H1 (cell line): ENCODE results near the gene ZDHHC8. TPM values are rescaled to one million over a fixed set of nuclear protein-coding genes. Genes with fewer than 3 reads are reported as not detected.

ENCODE experiments used
- CTCF ChIA-PET: fragments of 300-600 bp; sonication (Branson Sonifier 250); formaldehyde crosslinking; loops from one replicate; lab custom pipeline; 2021; ENCODE audit not compliant: partially characterized antibody; lab: Charles Lee
- POLR2A ChIA-PET: fragments of 300-600 bp; sonication (Branson Sonifier 250); formaldehyde crosslinking; loops from one replicate; lab custom pipeline; 2021; ENCODE audit warnings: inconsistent platforms; ENCODE audit not compliant: partially characterized antibody; lab: Charles Lee
- DNase-seq, 2 experiments: peaks; one replicate each; pipeline versions ENCODE4 v3.0.0 to v3.0.0-alpha.2; 2010 to 2022; ENCODE audit warnings: low spot score in 2 of 2, low read depth in 1 of 2, mixed read lengths in 1 of 2
- FAIRE-seq: peaks from 2 replicates; lab custom pipeline; 2011; peaks lifted over from hg19 to GRCh38; lab: Jason Lieb, UNC
- H2AFZ ChIP-seq: 2 replicates; pipeline ENCODE4 v1.8.1; 2012; ENCODE audit warnings: low read length, inconsistent platforms
- H2AK5ac ChIP-seq: 2 replicates; pipeline ENCODE4 v1.6.1; 2013; ENCODE audit warnings: low read depth, low read length
- H2BK120ac ChIP-seq: replicated peaks from 2 replicates; pipeline ENCODE3; 2013; ENCODE audit warnings: low read depth, low read length, inconsistent platforms
- H2BK12ac ChIP-seq: 2 replicates; pipeline ENCODE4 v1.6.1; 2013; ENCODE audit warnings: low read depth, low read length
- H2BK15ac ChIP-seq: 2 replicates; pipeline ENCODE4 v1.6.1; 2013; ENCODE audit warnings: low read length
- H2BK20ac ChIP-seq: 2 replicates; pipeline ENCODE4 v1.6.1; 2013; ENCODE audit warnings: low read length
- H2BK5ac ChIP-seq: 2 replicates; pipeline ENCODE4 v1.6.1; 2013; ENCODE audit warnings: low read depth, low read length
- H3K14ac ChIP-seq: 2 replicates; pipeline ENCODE4 v1.6.1; 2013; ENCODE audit warnings: inconsistent platforms; ENCODE audit not compliant: insufficient read length
- H3K18ac ChIP-seq: 2 replicates; pipeline ENCODE4 v1.6.1; 2013; ENCODE audit warnings: low read length; ENCODE audit errors: extremely low read depth
- H3K23ac ChIP-seq: 2 replicates; pipeline ENCODE4 v1.6.1; 2013; ENCODE audit warnings: inconsistent platforms; ENCODE audit not compliant: insufficient read length
- H3K23me2 ChIP-seq: 2 replicates; pipeline ENCODE4 v1.6.1; 2013; ENCODE audit warnings: low read depth, low read length
- H3K27ac ChIP-seq: 2 replicates; pipeline ENCODE4 v1.6.1; 2011; ENCODE audit warnings: low read depth, low read length, inconsistent platforms
- H3K27me3 ChIP-seq, 4 experiments: replicated peaks in 1 of 4; 1 replicate in 1 of 4; 2 replicates in 3 of 4; pipeline versions ENCODE4 v1.6.1 to v1.8.1; 2011 to 2013; ENCODE audit warnings: low read length in 3 of 4, mild to moderate bottlenecking in 3 of 4, inconsistent platforms in 2 of 4, mixed read lengths in 2 of 4, moderate library complexity in 1 of 4; ENCODE audit not compliant: control insufficient read depth in 3 of 4, insufficient read depth in 3 of 4; ENCODE audit errors: extremely low read depth in 1 of 4
- H3K36me3 ChIP-seq, 4 experiments: 2 replicates each; pipeline versions ENCODE4 v1.6.1 to v1.8.1; 2011 to 2013; ENCODE audit warnings: mild to moderate bottlenecking in 4 of 4, low read length in 3 of 4, moderate library complexity in 2 of 4, control low read depth in 1 of 4, inconsistent platforms in 1 of 4; ENCODE audit not compliant: insufficient read depth in 4 of 4, control insufficient read depth in 2 of 4
- H3K4ac ChIP-seq: replicated peaks from 2 replicates; pipeline ENCODE3; 2013; ENCODE audit warnings: low read length, low read depth, mixed read lengths, inconsistent platforms; ENCODE audit not compliant: insufficient read length
- H3K4me1 ChIP-seq, 4 experiments: replicated peaks in 1 of 4; 1 replicate in 1 of 4; 2 replicates in 3 of 4; pipeline versions ENCODE4 v1.6.1 to v1.8.1; 2011 to 2013; ENCODE audit warnings: low read length in 3 of 4, inconsistent platforms in 2 of 4, mixed read lengths in 1 of 4; ENCODE audit not compliant: insufficient read depth in 4 of 4, control insufficient read depth in 3 of 4
- H3K4me2 ChIP-seq, 2 experiments: 2 replicates each; pipeline versions ENCODE4 v1.6.1 to v1.8.1; 2011 to 2013; ENCODE audit warnings: low read depth in 2 of 2, low read length in 2 of 2, control low read depth in 1 of 2, inconsistent platforms in 1 of 2, mild to moderate bottlenecking in 1 of 2; ENCODE audit not compliant: insufficient read depth in 1 of 2
- H3K4me3 ChIP-seq, 4 experiments: fragments of 200-600, 300-600 bp in 1 of 4; sonication (generic), shearing (Covaris generic), sonication (Bioruptor Twin) in 1 of 4; 2 replicates each; pipeline versions ENCODE4 v1.5.1 to v1.8.1; 2011 to 2016; ENCODE audit warnings: low read length in 4 of 4, low read depth in 3 of 4, control low read depth in 2 of 4, inconsistent platforms in 2 of 4, mild to moderate bottlenecking in 2 of 4, mixed read lengths in 1 of 4, moderate library complexity in 1 of 4; ENCODE audit not compliant: insufficient read depth in 2 of 4; ENCODE audit errors: extremely low read depth in 1 of 4
- H3K56ac ChIP-seq: replicated peaks from 2 replicates; pipeline ENCODE3; 2013; ENCODE audit warnings: low read depth, mild to moderate bottlenecking, mixed read lengths, low read length, inconsistent platforms; ENCODE audit not compliant: insufficient read length
- H3K79me1 ChIP-seq: 2 replicates; pipeline ENCODE4 v1.6.1; 2013; ENCODE audit warnings: low read depth, low read length, control low read depth
- H3K79me2 ChIP-seq, 2 experiments: 2 replicates each; pipeline versions ENCODE4 v1.6.1 to v1.8.1; 2012 to 2013; ENCODE audit warnings: low read length in 2 of 2, mild to moderate bottlenecking in 2 of 2, inconsistent platforms in 1 of 2; ENCODE audit not compliant: insufficient read depth in 2 of 2, control insufficient read depth in 1 of 2
- H3K9ac ChIP-seq, 4 experiments: replicated peaks in 1 of 4; 1 replicate in 1 of 4; 2 replicates in 3 of 4; pipeline versions ENCODE4 v1.6.1 to v1.8.1; 2011 to 2013; ENCODE audit warnings: low read depth in 3 of 4, low read length in 3 of 4, control low read depth in 2 of 4, mild to moderate bottlenecking in 2 of 4, moderate library complexity in 2 of 4, inconsistent platforms in 1 of 4; ENCODE audit errors: extremely low read depth in 1 of 4
- H3K9me3 ChIP-seq, 2 experiments: 2 replicates each; pipeline versions ENCODE4 v1.6.1 to v1.8.1; 2012 to 2013; ENCODE audit warnings: mild to moderate bottlenecking in 2 of 2, moderate library complexity in 2 of 2, control low read depth in 1 of 2, inconsistent platforms in 1 of 2, low read depth in 1 of 2, low read length in 1 of 2, mixed read lengths in 1 of 2; ENCODE audit not compliant: insufficient read depth in 2 of 2
- H4K20me1 ChIP-seq, 2 experiments: replicated peaks in 1 of 2; 2 replicates each; pipeline versions ENCODE3 to v1.8.1; 2011 to 2013; ENCODE audit warnings: inconsistent platforms in 2 of 2, low read length in 2 of 2, mild to moderate bottlenecking in 1 of 2; ENCODE audit not compliant: insufficient read depth in 2 of 2, control insufficient read depth in 1 of 2
- H4K5ac ChIP-seq: 2 replicates; pipeline ENCODE4 v1.6.1; 2013; ENCODE audit warnings: low read length, low read depth, mixed read lengths, inconsistent platforms; ENCODE audit not compliant: insufficient read length
- H4K8ac ChIP-seq: 2 replicates; pipeline ENCODE4 v1.8.0; 2013; ENCODE audit warnings: mild to moderate bottlenecking, moderate library complexity, low read length, inconsistent platforms; ENCODE audit not compliant: insufficient read depth; ENCODE audit errors: extremely low read depth
- H4K91ac ChIP-seq: replicated peaks from 2 replicates; pipeline ENCODE3; 2013; ENCODE audit warnings: low read length, mixed read lengths, inconsistent platforms; ENCODE audit not compliant: insufficient read length
- JUND ChIP-seq: IDR thresholded peaks from 2 replicates; pipeline ENCODE4 v1.6.1; 2011; ENCODE audit warnings: mild to moderate bottlenecking, improper control_type of control experiment, low read length
- KDM1A ChIP-seq: fragments of 200-600, 300-600 bp; sonication (generic); IDR thresholded peaks from 2 replicates; pipeline ENCODE4 v1.7.1; 2016; ENCODE audit warnings: mild to moderate bottlenecking, low read length, borderline replicate concordance
- RXRA ChIP-seq: IDR thresholded peaks from 2 replicates; pipeline ENCODE4 v1.6.1; 2011; ENCODE audit warnings: low read depth, mild to moderate bottlenecking, low read length, moderate library complexity; ENCODE audit not compliant: insufficient read depth
- SRF ChIP-seq: IDR thresholded peaks from 2 replicates; pipeline ENCODE4 v1.6.1; 2011; ENCODE audit warnings: mild to moderate bottlenecking, low read depth, low read length, moderate library complexity
- TAF7 ChIP-seq: optimal IDR thresholded peaks from 2 replicates; pipeline ENCODE3; 2011; ENCODE audit warnings: low read depth, mild to moderate bottlenecking, inconsistent platforms, low read length, moderate library complexity, borderline replicate concordance
- WGBS, 2 experiments: shearing (Covaris generic) in 1 of 2; methylation state at CpG; one replicate each; pipeline versions ENCODE4 v1.1.6 to v1.1.7; 2013 to 2015; ENCODE audit warnings: low lambda C conversion rate in 2 of 2, mixed read lengths in 2 of 2, inconsistent platforms in 1 of 2, low coverage in 1 of 2, missing lambda C conversion rate in 1 of 2; ENCODE audit not compliant: insufficient replicate concordance in 2 of 2, insufficient coverage in 1 of 2, insufficient read length in 1 of 2; ENCODE audit errors: extremely low coverage in 1 of 2, missing lambda C conversion rate in 1 of 2; 5-methylcytosine and 5-hydroxymethylcytosine counted together
- polyA plus RNA-seq, 7 experiments: library from polyadenylated mRNA; depleted of rRNA in 3 of 7; stranded (reverse) in 5 of 7; unstranded in 2 of 7; fragments of >200 nt in 5 of 7; fragments of 200-250 nt in 2 of 7; gene quantifications; 1 replicate in 5 of 7; 2 replicates in 1 of 7; 4 replicates in 1 of 7; pipeline versions ENCODE4 v1.2.1 to v1.2.3, GENCODE V29; 2011 to 2013; ENCODE audit warnings: missing spikeins in 2 of 7, mixed read lengths in 2 of 7
- total RNA-seq: library from RNA; stranded (reverse); fragmentation: NEBNext Ultra II Directional; extraction: Animal tissue kit (Norgen Biotek cat#: 25700); gene quantifications from 2 replicates; pipeline ENCODE4 v1.2.1, GENCODE V29; 2021
- TF ChIP-seq, protein P1 (sequence below): IDR thresholded peaks from 2 replicates; pipeline ENCODE4 v1.6.1; 2012; ENCODE audit warnings: inconsistent platforms

ZDHHC8 gene
- total and polyA plus RNA-seq, 2 of the 8 experiments (the other 6 are each of a cell fraction or from before 2014, with no cell fraction given): 18.6 to 65.6 TPM

DNA sequence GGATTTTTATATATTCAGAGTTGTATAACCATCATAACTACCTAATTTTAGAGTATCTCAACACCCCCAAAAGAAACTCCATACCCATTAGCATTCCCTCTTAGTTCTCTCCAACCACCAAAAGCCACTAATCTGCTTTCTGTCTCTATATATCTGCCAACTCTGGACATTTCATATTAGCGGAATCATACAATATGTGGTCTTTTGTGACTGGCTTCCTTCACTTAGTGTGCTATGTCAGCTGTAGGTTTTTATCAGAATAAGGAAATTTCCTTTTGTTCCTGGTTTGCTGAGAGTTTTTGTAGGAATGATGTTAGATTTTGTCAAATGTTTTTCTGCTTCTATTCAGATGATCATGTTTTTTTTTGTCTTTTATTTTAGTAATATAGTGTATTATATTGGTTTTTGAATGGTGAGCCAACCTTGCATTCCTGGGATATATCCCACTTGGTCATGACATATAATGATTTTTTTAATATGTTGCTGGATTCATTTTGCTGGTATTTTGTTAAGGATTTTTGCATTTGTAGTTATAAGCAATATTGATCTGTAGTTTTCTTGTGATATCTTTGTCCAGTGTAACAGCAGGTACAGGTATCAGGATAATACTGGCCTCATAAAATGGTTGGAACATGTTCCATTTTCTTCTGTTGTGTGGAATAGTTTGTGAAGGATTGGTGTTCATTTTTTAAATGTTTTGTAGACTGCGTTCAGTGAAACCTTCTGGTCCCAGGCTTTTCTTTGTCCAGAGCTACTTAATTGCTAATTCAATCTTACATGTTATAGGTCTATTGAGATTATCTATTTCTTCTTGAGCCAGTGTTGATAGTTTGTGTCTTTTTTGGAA is 34.8 kb upstream of the ZDHHC8 start:
- H4K8ac ChIP-seq: no peak overlapping the region

More for the DNA sequence above, 34.8 kb upstream of the ZDHHC8 start:
- H3K14ac ChIP-seq: no peak overlapping the region
- no peaks in the 10 kb centered on the region for H3K9me3 ChIP-seq
- no peak overlapping the region for H2BK20ac ChIP-seq
- WGBS, 2 experiments: 98% methylated on average over 2 of the region's 2 CpGs; no CpG with 5 or more reads in 1 of the 2 experiments
- H3K23ac ChIP-seq: no peak overlapping the region
- H3K4me3 ChIP-seq: no peak overlapping the region
- H3K4me2 ChIP-seq: no peak overlapping the region
- H3K56ac ChIP-seq: no peak overlapping the region
- H2BK15ac ChIP-seq: no peak overlapping the region
- FAIRE-seq (no peak), DNase-seq (no peak)
- no peaks in the 10 kb centered on the region for H3K27me3 ChIP-seq
- H4K91ac ChIP-seq: no peak overlapping the region
- peaks cover 10 to 24% of the 10 kb centered on the region in 2 experiments for H4K20me1 ChIP-seq
- CTCF ChIA-PET: interaction anchor here (1.0 to 1.8 kb wide), 6 partner anchors 9 to 125 kb away, joined by 3 to 7 read pairs (median 4); no protein-coding TSS in a partner anchor
- no peak overlapping the region for H3K27ac ChIP-seq
- H2AFZ ChIP-seq: no peak overlapping the region
- no peak overlapping the region for H2BK5ac ChIP-seq
- H3K4ac ChIP-seq: no peak overlapping the region
- peaks cover 0 to 32% of the 10 kb centered on the region in 2 experiments; a peak in 3 of 4 replicates for H3K79me2 ChIP-seq
- TF ChIP-seq SRF (no peak), RXRA (no peak), KDM1A (no peak), TAF7 (no peak), JUND (no peak)
- TF ChIP-seq, protein P1, sequence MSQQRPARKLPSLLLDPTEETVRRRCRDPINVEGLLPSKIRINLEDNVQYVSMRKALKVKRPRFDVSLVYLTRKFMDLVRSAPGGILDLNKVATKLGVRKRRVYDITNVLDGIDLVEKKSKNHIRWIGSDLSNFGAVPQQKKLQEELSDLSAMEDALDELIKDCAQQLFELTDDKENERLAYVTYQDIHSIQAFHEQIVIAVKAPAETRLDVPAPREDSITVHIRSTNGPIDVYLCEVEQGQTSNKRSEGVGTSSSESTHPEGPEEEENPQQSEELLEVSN: no peak
- no peak overlapping the region for H3K18ac ChIP-seq
- no peak overlapping the region for H2AK5ac ChIP-seq
- no peak overlapping the region for H2BK120ac ChIP-seq
- no peak overlapping the region for H3K9ac ChIP-seq
- H3K36me3 ChIP-seq: peaks cover 28 to 97% (median 66%) of the 10 kb centered on the region in 4 experiments
- POLR2A ChIA-PET: interaction anchor here (1.0 to 29.4 kb wide), 8 partner anchors 9 to 31 kb away, joined by 3 to 598 read pairs (median 4); partner anchors contain the start of genes RANBP1 and TRMT2A
- H2BK12ac ChIP-seq: no peak overlapping the region
- H4K5ac ChIP-seq: no peak overlapping the region
- H3K23me2 ChIP-seq: no peaks in the 10 kb centered on the region
- H3K79me1 ChIP-seq: peaks cover 9% of the 10 kb centered on the region
- H3K4me1 ChIP-seq: peaks cover 0 to 6% (median 0%) of the 10 kb centered on the region in 4 experiments; a peak in 3 of 7 replicates
